ENCODE data around the gene ERCC6L2. TPM values are rescaled to one million over a fixed set of nuclear protein-coding genes. Genes with fewer than 3 reads are reported as not detected.

ERCC6L2 gene
- total and polyA plus RNA-seq, 2 of the 8 experiments (the other 6 are each of a cell fraction or from before 2014, with no cell fraction given) = 9.8 to 50.0 TPM

- TF ChIP-seq CTCF (IDR thresholded peaks at IDR 0.05; ENCODE audit: control extremely low read depth in 1 of 3, insufficient read depth in 1 of 3, low read depth in 1 of 3, low read length in 3 of 3) (no peak), BACH1 (IDR thresholded peaks at IDR 0.05; ENCODE audit: low read length) (no peak), RBBP5 (IDR thresholded peaks at IDR 0.05; ENCODE audit: borderline replicate concordance, low read depth, low read length) (no peak)
These were observed 39.4 kb upstream of the ERCC6L2 start (continued) for GRCh38 chr9:95836072-95836471.
